GM20431 (cell line): ENCODE measurements around the gene KCNQ1.

Source experiments
- in situ Hi-C: fragments of 300-500 bp; cut with MseI, MboI; formaldehyde crosslinking; loops from one replicate; pipeline ENCODE4 v1.15.0; 2020; ENCODE audit warnings: low sequenced_read_pairs; ENCODE audit not compliant: unreplicated experiment

Gene KCNQ1

GRCh38 chr11:2810411-2811205, 365.8 kb downstream of the KCNQ1 start:
- in situ Hi-C loops: no loop called here

- in situ Hi-C loops: no loop called here
These were observed 366.6 kb downstream of the KCNQ1 start for GRCh38 chr11:2811206-2812091.

GRCh38 chr11:2812371-2812991, 367.7 kb downstream of the KCNQ1 start:
- in situ Hi-C loops: no loop called here

GRCh38 chr11:2813141-2813908, 368.5 kb downstream of the KCNQ1 start:
- in situ Hi-C loops: no loop called here

GRCh38 chr11:2813968-2814367, 369.2 kb downstream of the KCNQ1 start:
- in situ Hi-C loops: no loop called here

- in situ Hi-C loops: no loop called here
These were observed 369.9 kb downstream of the KCNQ1 start for GRCh38 chr11:2814751-2815150.

- in situ Hi-C loops: no loop called here
These were observed 371.1 kb downstream of the KCNQ1 start for GRCh38 chr11:2815762-2816496.

GRCh38 chr11:2816523-2816922, 371.7 kb downstream of the KCNQ1 start:
- in situ Hi-C loops: no loop called here

- in situ Hi-C loops: no loop called here
These were observed 372.2 kb downstream of the KCNQ1 start for GRCh38 chr11:2816941-2817421.

- in situ Hi-C loops: no loop called here
These were observed 372.6 kb downstream of the KCNQ1 start for GRCh38 chr11:2817431-2817830.

- in situ Hi-C loops: no loop called here
These were observed 373.2 kb downstream of the KCNQ1 start for GRCh38 chr11:2818021-2818420.

GRCh38 chr11:2818503-2818902, 373.7 kb downstream of the KCNQ1 start:
- in situ Hi-C loops: no loop called here

- in situ Hi-C loops: no loop called here
These were observed 374.5 kb downstream of the KCNQ1 start for GRCh38 chr11:2819316-2819715.

- in situ Hi-C loops: no loop called here
These were observed 376.2 kb downstream of the KCNQ1 start for GRCh38 chr11:2820976-2821375.

- in situ Hi-C loops: no loop called here
These were observed 377.1 kb downstream of the KCNQ1 start for GRCh38 chr11:2821891-2822290.

- in situ Hi-C loops: no loop called here
These were observed 380.0 kb downstream of the KCNQ1 start for GRCh38 chr11:2824851-2825250.

GRCh38 chr11:2825261-2825888, 380.6 kb downstream of the KCNQ1 start:
- in situ Hi-C loops: no loop called here

GRCh38 chr11:2825889-2826678, 381.3 kb downstream of the KCNQ1 start:
- in situ Hi-C loops: no loop called here
